ENCODE measurements around the gene SLC29A3.
A peak's percentile ranks its signal among the peaks of the same experiment; 100 is the strongest.
"Not testable (repeated sequence)": the region's sequence is repeated elsewhere in the genome, so short reads cannot be mapped to it uniquely, and the experiment has no call there.

Gene SLC29A3

GRCh38 chr10:71319042-71319799 is at the start of gene SLC29A3:
SLC29A3 (plus strand) TSS chr10:71319259; CDS start chr10:71319310, 51 bp downstream.
- DNase-seq: peak; percentile 83 to 89

- DNase-seq: no peak
These were observed 49.5 kb upstream of the SLC29A3 start for GRCh38 chr10:71269301-71270288.

- peak; percentile 22 to 24 for DNase-seq
These were observed 48.5 kb upstream of the SLC29A3 start for GRCh38 chr10:71270301-71271220.

- DNase-seq: no peak
These were observed 47.4 kb upstream of the SLC29A3 start for GRCh38 chr10:71271662-71272055.

GRCh38 chr10:71272056-71272771 is 46.8 kb upstream of the SLC29A3 start:
- DNase-seq: no peak

GRCh38 chr10:71272974-71273373 is 46.1 kb upstream of the SLC29A3 start:
- DNase-seq: not testable (repeated sequence)

GRCh38 chr10:71273506-71273905 is 45.6 kb upstream of the SLC29A3 start:
- DNase-seq: no peak

GRCh38 chr10:71274901-71275796 is 43.9 kb upstream of the SLC29A3 start:
- DNase-seq: no peak

GRCh38 chr10:71276873-71277272 is 42.2 kb upstream of the SLC29A3 start:
- DNase-seq: no peak

- no peak for DNase-seq
These were observed 41.0 kb upstream of the SLC29A3 start for GRCh38 chr10:71277914-71278665.

- no peak for DNase-seq
These were observed 40.1 kb upstream of the SLC29A3 start for GRCh38 chr10:71278691-71279588.

GRCh38 chr10:71279590-71280170 is 39.4 kb upstream of the SLC29A3 start:
- no peak for DNase-seq

- no peak for DNase-seq
These were observed 38.8 kb upstream of the SLC29A3 start for GRCh38 chr10:71280216-71280615.

- no peak for DNase-seq
These were observed 38.2 kb upstream of the SLC29A3 start for GRCh38 chr10:71280825-71281224.

GRCh38 chr10:71281646-71282322 is 37.3 kb upstream of the SLC29A3 start:
- DNase-seq: no peak

- no peak for DNase-seq
These were observed 36.8 kb upstream of the SLC29A3 start for GRCh38 chr10:71282323-71282680.

GRCh38 chr10:71283410-71283809 is 35.6 kb upstream of the SLC29A3 start:
- DNase-seq: no peak

GRCh38 chr10:71283876-71284275 is 35.2 kb upstream of the SLC29A3 start:
- no peak for DNase-seq
